Small intestine (tissue), 16 donors: ENCODE results near the gene EPC2. TPM values are rescaled to one million over a fixed set of nuclear protein-coding genes. Genes with fewer than 3 reads are reported as not detected.

ENCODE experiments used
- DNase-seq, 2 donors: peaks; one replicate each; pipeline versions ENCODE4 v3.0.0 to v3.0.0-alpha.2; 2013
- FAIRE-seq: peaks from 2 replicates; lab custom pipeline; 2012; peaks lifted over from hg19 to GRCh38; lab: Jason Lieb, UNC
- H3K27ac ChIP-seq, 3 donors: one replicate each; pipeline ENCODE4 v1.5.1; 2013; ENCODE audit warnings: low read length in 2 of 3, mild to moderate bottlenecking in 2 of 3, control low read depth in 1 of 3, inconsistent platforms in 1 of 3, low read depth in 1 of 3, moderate library complexity in 1 of 3
- H3K27me3 ChIP-seq, 3 donors: one replicate each; pipeline ENCODE4 v1.6.1; 2013; ENCODE audit warnings: low read length in 3 of 3, inconsistent platforms in 1 of 3; ENCODE audit not compliant: control insufficient read depth in 3 of 3, insufficient read depth in 3 of 3
- H3K36me3 ChIP-seq, 3 donors: one replicate each; pipeline ENCODE4 v1.6.1; 2013; ENCODE audit warnings: low read length in 3 of 3, inconsistent platforms in 1 of 3, low read depth in 1 of 3, mild to moderate bottlenecking in 1 of 3, moderate library complexity in 1 of 3; ENCODE audit not compliant: control insufficient read depth in 3 of 3, insufficient read depth in 2 of 3
- H3K4me1 ChIP-seq, 3 donors: one replicate each; pipeline ENCODE4 v1.6.1; 2013; ENCODE audit warnings: low read length in 2 of 3, inconsistent platforms in 1 of 3, low read depth in 1 of 3, mild to moderate bottlenecking in 1 of 3, moderate library complexity in 1 of 3; ENCODE audit not compliant: control insufficient read depth in 3 of 3, insufficient read depth in 2 of 3
- H3K4me3 ChIP-seq, 3 donors: one replicate each; pipeline ENCODE4 v1.5.1; 2013; ENCODE audit warnings: low read length in 3 of 3, control low read depth in 1 of 3, inconsistent platforms in 1 of 3, low read depth in 1 of 3, mild to moderate bottlenecking in 1 of 3, moderate library complexity in 1 of 3
- H3K9me3 ChIP-seq, 2 donors: one replicate each; pipeline ENCODE4 v1.6.1; 2013; ENCODE audit warnings: low read depth in 1 of 2, low read length in 1 of 2; ENCODE audit not compliant: control insufficient read depth in 2 of 2, insufficient read depth in 1 of 2
- WGBS, 3 donors: extraction: QIAGEN DNeasy Blood & Tissue Kit; methylation state at CpG; one replicate each; pipeline ENCODE4 v1.1.7; 2013; 5-methylcytosine and 5-hydroxymethylcytosine counted together
- long read RNA-seq, 10 donors: transcript quantifications; one replicate each; lab custom pipeline, GENCODE V29; 2026
- polyA plus RNA-seq, 4 donors: library from polyadenylated mRNA; stranded (reverse) in 3 of 4; unstranded in 1 of 4; fragments of 200-250 nt in 3 of 4; fragments of 120-200 nt in 1 of 4; gene quantifications; one replicate each; pipeline versions ENCODE4 v1.2.1 to v1.2.3, GENCODE V29; 2013
- donor health status: healthy with polysubstance abuse.
- donor health status: control.
- donor health status: control.
- donor health status: Bipolar disorder and iron deficiency.
- donor health status: healthy.

The EPC2 gene, protein sequence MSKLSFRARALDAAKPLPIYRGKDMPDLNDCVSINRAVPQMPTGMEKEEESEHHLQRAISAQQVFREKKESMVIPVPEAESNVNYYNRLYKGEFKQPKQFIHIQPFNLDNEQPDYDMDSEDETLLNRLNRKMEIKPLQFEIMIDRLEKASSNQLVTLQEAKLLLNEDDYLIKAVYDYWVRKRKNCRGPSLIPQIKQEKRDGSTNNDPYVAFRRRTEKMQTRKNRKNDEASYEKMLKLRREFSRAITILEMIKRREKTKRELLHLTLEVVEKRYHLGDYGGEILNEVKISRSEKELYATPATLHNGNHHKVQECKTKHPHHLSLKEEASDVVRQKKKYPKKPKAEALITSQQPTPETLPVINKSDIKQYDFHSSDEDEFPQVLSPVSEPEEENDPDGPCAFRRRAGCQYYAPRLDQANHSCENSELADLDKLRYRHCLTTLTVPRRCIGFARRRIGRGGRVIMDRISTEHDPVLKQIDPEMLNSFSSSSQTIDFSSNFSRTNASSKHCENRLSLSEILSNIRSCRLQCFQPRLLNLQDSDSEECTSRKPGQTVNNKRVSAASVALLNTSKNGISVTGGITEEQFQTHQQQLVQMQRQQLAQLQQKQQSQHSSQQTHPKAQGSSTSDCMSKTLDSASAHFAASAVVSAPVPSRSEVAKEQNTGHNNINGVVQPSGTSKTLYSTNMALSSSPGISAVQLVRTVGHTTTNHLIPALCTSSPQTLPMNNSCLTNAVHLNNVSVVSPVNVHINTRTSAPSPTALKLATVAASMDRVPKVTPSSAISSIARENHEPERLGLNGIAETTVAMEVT
- 10 to 100 TPM in 1 of 4 donors, 1 to 10 TPM in 3; 7.2 to 28.9 (median 8.4) TPM for polyA plus RNA-seq
- long read RNA-seq, donor 1 = 0 reads
- long read RNA-seq, donor 2, partial matches to known transcripts = 0 of 1 reads
- long read RNA-seq, donor 2, other reads (novel, unspliced or antisense) = 0 of 1 reads
- long read RNA-seq, donor 3, partial matches to known transcripts = 9 of 9 reads
- long read RNA-seq, donor 3, other reads (novel, unspliced or antisense) = 0 of 9 reads
- long read RNA-seq, donor 4 = 0 reads
- long read RNA-seq, donor 5 = 0 reads
- long read RNA-seq, donor 6 = 0 reads
- long read RNA-seq, donor 7 = 0 reads
- long read RNA-seq, donor 8 = 0 reads
- long read RNA-seq, donor 9 = 0 reads
- long read RNA-seq, donor 10, partial matches to known transcripts = 5 of 6 reads
- long read RNA-seq, donor 10, other reads (novel, unspliced or antisense) = 0 of 6 reads

DNA sequence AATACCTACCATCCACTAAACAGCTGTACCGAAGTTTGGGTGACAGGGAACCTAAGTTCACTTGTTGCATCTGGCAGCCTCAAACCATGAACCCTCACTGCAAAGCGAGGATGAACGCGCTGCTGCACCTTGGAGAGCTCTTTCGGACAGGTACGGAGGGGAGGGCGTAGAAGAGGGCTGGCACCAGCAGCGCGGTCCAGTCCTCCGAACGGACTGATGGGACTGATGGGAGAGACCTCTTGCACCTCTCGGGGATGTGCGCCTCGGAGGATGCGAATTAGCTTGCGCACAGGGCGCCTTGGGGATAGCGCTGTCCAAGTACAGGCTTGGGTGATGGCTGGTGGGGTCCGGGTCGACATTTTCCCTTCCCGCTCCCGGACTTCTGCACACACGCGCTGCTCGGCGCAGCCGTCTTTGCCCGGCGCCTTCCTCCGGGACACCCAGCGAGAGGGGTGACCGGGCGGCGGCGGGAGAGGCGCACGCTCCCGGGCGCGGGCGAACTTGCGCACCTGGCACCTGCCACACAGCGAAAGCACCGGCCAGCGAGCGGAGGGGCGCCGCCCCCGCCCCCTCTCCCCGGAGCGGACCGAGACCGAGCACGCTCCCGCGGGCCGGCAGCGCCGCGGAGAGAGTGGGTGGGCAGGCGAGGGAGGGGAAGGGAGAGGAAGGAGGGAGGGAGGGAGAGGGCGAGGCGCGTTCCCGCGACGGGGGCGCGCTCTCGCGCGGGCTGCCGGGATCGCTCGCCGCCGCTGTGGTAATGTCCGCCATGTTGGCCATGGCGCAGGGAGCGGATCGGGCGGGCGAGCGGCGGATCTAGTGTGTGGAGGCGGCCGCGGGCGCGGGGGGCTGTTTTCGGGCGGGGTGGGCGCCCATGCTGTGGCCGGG lies at the start of gene EPC2:
Gene EPC2, plus strand, starts transcription at position 754 of the 885 bp plus-strand sequence. CDS start 267 bp downstream, outside the sequence.
- Histone ChIP-seq H3K36me3 (no peaks in the 10 kb centered on the region), H3K4me1 (peaks cover 0 to 6% (median 4%) of the 10 kb centered on the region in 3 donors), H3K27ac (peak within 1 kb of the TSS; percentile 89 to 100 (median 98)), H3K4me3 (peak within 1 kb of the TSS; percentile 83 to 97 (median 88)), H3K9me3 (no peaks in the 10 kb centered on the region), H3K27me3 (no peaks in the 10 kb centered on the region)
- DNase-seq = peak; percentile 84 to 97
- no peak for FAIRE-seq
- WGBS, 3 donors = 0 to 1% (median 1%) methylated on average over 49 to 94 of the region's 94 CpGs

DNA sequence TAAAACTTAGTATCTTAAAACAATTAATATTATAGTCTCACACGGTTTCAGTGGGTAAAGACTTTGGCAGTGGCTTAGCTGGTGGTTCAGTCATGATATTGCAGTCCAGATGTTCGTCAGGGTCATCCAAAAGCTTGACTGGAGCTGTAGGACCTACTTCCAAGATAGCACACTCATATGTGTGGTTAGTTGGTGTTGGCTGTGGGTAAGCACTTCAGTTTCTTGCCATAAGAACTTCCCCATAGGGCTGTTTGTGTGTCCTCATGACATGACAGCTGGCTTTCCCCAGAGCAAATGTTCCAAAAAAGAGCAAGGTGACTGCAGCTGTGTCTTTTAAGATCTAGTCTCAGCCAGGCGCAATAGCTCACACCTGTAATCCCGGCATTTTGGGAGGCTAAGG lies 48.5 kb upstream of the EPC2 start:
- peaks cover 0 to 5% (median 4%) of the 10 kb centered on the region in 3 donors for H3K27me3 ChIP-seq
- no peaks in the 10 kb centered on the region for H3K4me1 ChIP-seq
- H3K27ac ChIP-seq = no peak overlapping the region
- H3K4me3 ChIP-seq = no peak overlapping the region
- no peak for DNase-seq
- H3K36me3 ChIP-seq = no peaks in the 10 kb centered on the region
- no peaks in the 10 kb centered on the region for H3K9me3 ChIP-seq
- no peak for FAIRE-seq
- WGBS, 3 donors = 84 to 87% (median 84%) methylated on average over 4 of the region's 4 CpGs

DNA sequence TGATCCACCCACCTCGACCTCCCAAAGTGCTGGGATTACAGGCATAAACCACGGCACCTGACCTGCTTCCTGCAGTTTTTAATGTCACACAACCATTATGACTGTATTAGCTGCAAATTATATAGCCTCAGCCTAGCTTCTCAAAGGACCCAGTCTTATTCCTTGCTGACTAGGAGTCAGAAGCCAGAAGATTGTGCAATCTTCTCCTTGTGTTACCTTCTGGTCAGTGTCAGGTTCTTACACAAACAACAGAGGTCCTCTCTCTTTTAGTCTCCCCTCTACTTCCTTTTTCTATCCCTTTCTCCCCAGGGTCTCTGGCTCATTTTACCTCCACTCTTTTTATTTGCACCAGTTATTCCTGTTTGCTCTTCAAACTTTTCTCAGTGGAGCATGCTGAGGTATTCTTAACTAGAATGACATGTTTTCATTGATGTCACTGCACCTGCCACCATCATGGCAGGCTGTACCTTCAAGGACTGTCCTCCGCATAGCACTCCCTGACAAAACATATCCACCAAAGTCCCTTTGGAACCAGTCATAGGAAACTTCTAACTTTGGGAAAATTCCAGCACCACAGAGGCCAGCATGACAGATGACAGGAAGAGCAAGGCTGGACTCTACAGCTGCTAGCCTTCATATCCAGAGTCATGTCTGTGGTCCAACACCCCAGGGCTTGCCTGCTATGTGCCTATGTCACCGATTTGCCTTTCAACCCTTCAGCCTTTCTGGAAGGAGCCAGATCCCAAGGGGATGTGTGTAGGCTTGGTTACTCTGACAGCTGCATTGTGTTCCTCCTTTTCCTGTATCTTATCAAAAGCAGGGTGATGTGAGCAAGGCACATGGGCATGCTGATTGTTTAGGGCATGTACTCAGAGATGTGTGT lies 45.2 kb upstream of the EPC2 start:
- H3K4me1 ChIP-seq = no peaks in the 10 kb centered on the region
- no peak for DNase-seq
- H3K27ac ChIP-seq = no peak overlapping the region
- FAIRE-seq = no peak
- H3K36me3 ChIP-seq = no peaks in the 10 kb centered on the region
- 65 to 71% (median 71%) methylated on average over 4 of the region's 4 CpGs for WGBS, 3 donors
- peaks cover 0 to 4% of the 10 kb centered on the region in 2 donors for H3K9me3 ChIP-seq
- H3K27me3 ChIP-seq = peaks cover 0 to 5% (median 4%) of the 10 kb centered on the region in 3 donors
- no peak overlapping the region for H3K4me3 ChIP-seq

DNA sequence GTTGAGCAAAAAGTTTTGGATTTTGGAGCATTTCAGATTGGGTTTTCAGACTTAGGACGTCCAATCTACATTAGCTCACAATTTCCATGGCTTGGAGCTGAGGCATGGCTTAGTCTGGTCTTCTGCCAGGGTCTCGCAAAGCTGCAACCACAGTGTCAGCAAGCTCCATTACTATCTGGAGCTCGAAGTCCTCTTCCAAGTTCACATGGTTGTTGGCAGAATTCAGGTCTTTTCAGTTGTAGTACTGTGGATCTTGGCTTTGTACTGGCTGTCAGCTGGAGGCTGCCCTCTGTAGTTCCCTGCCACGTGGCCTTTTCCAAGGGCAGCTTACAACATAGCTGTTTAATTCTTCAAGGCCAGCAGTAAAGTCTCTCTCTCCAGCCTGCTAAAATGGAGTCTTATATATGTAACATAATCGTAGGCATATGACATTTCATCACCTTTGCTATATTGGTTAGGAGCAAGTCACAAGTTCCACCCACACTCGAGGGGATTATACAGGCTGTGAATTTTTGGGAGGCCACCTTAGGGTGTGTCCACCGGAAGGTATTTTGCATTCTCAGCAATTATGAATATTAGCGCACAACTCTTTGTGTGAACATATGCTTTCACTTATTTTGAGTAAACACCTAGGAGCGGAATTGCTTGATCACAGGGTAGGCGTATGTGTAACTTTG lies 41.5 kb upstream of the EPC2 start:
- 64 to 77% (median 76%) methylated on average over 10 of the region's 10 CpGs for WGBS, 3 donors
- peaks cover 0 to 5% (median 4%) of the 10 kb centered on the region in 3 donors for H3K27me3 ChIP-seq
- H3K4me3 ChIP-seq = no peak overlapping the region
- H3K9me3 ChIP-seq = peaks cover 0 to 4% of the 10 kb centered on the region in 2 donors
- H3K36me3 ChIP-seq = no peaks in the 10 kb centered on the region
- no peak overlapping the region for H3K27ac ChIP-seq
- no peak for FAIRE-seq
- H3K4me1 ChIP-seq = no peaks in the 10 kb centered on the region
- no peak for DNase-seq

DNA sequence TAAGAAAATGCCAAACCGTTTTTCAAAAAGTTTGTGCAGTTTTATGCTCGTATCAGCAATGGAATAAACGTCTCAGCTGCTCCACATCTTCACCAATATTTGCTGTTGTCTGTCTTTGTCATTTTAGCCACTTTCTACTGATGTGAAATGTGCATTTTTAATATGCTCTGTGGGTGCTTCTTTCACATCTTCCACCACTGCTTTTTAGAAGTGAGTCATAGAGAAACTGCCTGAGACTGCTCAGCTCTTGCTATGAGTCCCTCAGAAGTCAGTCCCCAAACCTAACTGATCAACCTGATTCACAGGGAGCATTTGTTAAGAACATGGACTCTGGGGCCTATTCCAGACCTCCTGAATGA lies 41.0 kb upstream of the EPC2 start:
- peaks cover 0 to 4% of the 10 kb centered on the region in 2 donors for H3K9me3 ChIP-seq
- DNase-seq (no peak), FAIRE-seq (no peak)
- 35 to 58% (median 48%) methylated on average over 3 of the region's 3 CpGs for WGBS, 3 donors
- H3K4me3 ChIP-seq = no peak overlapping the region
- H3K27ac ChIP-seq = no peak overlapping the region
- H3K36me3 ChIP-seq = no peaks in the 10 kb centered on the region
- H3K27me3 ChIP-seq = peaks cover 0 to 5% (median 4%) of the 10 kb centered on the region in 3 donors
- no peaks in the 10 kb centered on the region for H3K4me1 ChIP-seq

DNA sequence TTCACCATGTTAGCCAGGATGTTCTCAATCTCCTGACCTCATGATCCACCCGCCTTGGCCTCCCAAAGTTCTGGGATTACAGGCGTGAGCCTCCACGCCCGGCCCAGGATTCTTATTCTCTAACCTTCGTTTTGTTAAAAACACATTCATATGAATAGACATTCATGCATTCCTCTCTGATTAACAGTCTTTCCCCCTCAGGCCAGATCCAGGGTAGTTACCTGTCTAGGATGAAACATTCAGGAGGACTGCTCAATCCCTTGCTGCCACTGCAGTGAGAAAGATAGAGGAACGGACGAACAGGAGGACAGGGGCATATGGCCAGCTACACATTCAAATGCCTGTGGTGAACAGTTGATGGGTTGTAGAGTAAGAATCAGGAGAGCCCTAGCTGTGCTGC lies 39.6 kb upstream of the EPC2 start:
- 93 to 97% (median 95%) methylated on average over 7 of the region's 7 CpGs for WGBS, 3 donors
- FAIRE-seq (no peak), DNase-seq (no peak)
- peaks cover 0 to 4% of the 10 kb centered on the region in 2 donors for H3K9me3 ChIP-seq
- peaks cover 0 to 4% (median 0%) of the 10 kb centered on the region in 3 donors for H3K27me3 ChIP-seq
- H3K27ac ChIP-seq = no peak overlapping the region
- H3K36me3 ChIP-seq = no peaks in the 10 kb centered on the region
- no peaks in the 10 kb centered on the region for H3K4me1 ChIP-seq
- H3K4me3 ChIP-seq = no peak overlapping the region
